Tibial artery (tissue), 4 donors: ENCODE measurements around the gene CEBPE.
A peak's percentile ranks its signal among the peaks of the same experiment; 100 is the strongest.

Experiments used
- DNase-seq, 2 donors: peaks; one replicate each; pipeline ENCODE4 v3.0.0-alpha.2; 2019
- H3K27ac ChIP-seq, 2 donors: fragments of 200-600 bp; sonication (generic) in 1 of 2; 1 replicate in 1 of 2; 2 replicates in 1 of 2; pipeline ENCODE4 v1.5.1; 2018 to 2019; ENCODE audit warnings: mild to moderate bottlenecking in 1 of 2
- H3K27me3 ChIP-seq, 2 donors: fragments of 200-600 bp; sonication (generic) in 1 of 2; one replicate each; pipeline versions ENCODE4 v1.5.1 to v1.6.0; 2016 to 2019
- H3K36me3 ChIP-seq, 3 donors: fragments of 200-600 bp; sonication (generic) in 2 of 3; one replicate each; pipeline ENCODE4 v1.5.1; 2016 to 2019; ENCODE audit warnings: mild to moderate bottlenecking in 2 of 3
- H3K4me1 ChIP-seq, 4 donors: fragments of 200-600 bp; sonication (generic) in 2 of 4; 1 replicate in 3 of 4; 2 replicates in 1 of 4; pipeline ENCODE4 v1.5.1; 2016 to 2019
- H3K4me3 ChIP-seq, 2 donors: fragments of 200-600 bp; sonication (generic) in 1 of 2; 1 replicate in 1 of 2; 2 replicates in 1 of 2; pipeline ENCODE4 v1.5.1; 2018 to 2019; ENCODE audit warnings: mild to moderate bottlenecking in 2 of 2
- H3K9me3 ChIP-seq, 3 donors: fragments of 200-600 bp; sonication (generic) in 1 of 3; one replicate each; pipeline ENCODE4 v1.5.1; 2016 to 2019
- CTCF ChIP-seq, 2 experiments: fragments of 200-600 bp in 1 of 2; fragments of 450-650 bp in 1 of 2; IDR thresholded peaks; one replicate each; pipeline ENCODE4 v1.5.1; 2017 to 2019; ENCODE audit warnings: antibody characterized with exemption in 2 of 2, mild to moderate bottlenecking in 1 of 2, moderate library complexity in 1 of 2
- intact Hi-C: fragments of 100-400 bp; cut with DNase I; formaldehyde crosslinking; loops from one replicate; pipeline ENCODE4 v1.15.0; 2023; ENCODE audit warnings: low total_unique reads

The CEBPE gene

GRCh38 chr14:23078692-23079116, 40.4 kb downstream of the CEBPE start:
- peak overlapping the region; percentile 65 to 69 for H3K27ac ChIP-seq
- intact Hi-C loops: no loop called here
- no peaks in the 10 kb centered on the region for H3K9me3 ChIP-seq
- peaks cover 89 to 96% (median 90%) of the 10 kb centered on the region in 3 donors for H3K36me3 ChIP-seq
- H3K4me3 ChIP-seq: no peak overlapping the region
- peaks cover 0 to 31% (median 12%) of the 10 kb centered on the region in 4 donors for H3K4me1 ChIP-seq
- no peaks in the 10 kb centered on the region for H3K27me3 ChIP-seq
- DNase-seq: peak; percentile 90 to 94
- TF ChIP-seq CTCF (IDR thresholded peaks at IDR 0.05): no peak

- Histone ChIP-seq H3K4me3 (no peak overlapping the region), H3K36me3 (peaks cover 88 to 96% (median 89%) of the 10 kb centered on the region in 3 donors), H3K4me1 (peaks cover 0 to 31% (median 12%) of the 10 kb centered on the region in 4 donors), H3K27ac (peak overlapping the region; percentile 65 to 69), H3K27me3 (no peaks in the 10 kb centered on the region), H3K9me3 (no peaks in the 10 kb centered on the region)
- no peak for TF ChIP-seq CTCF (IDR thresholded peaks at IDR 0.05)
- intact Hi-C loops: no loop called here
- no peak for DNase-seq
These were observed 41.1 kb downstream of the CEBPE start for GRCh38 chr14:23077962-23078361.

- H3K27ac ChIP-seq: peak overlapping the region; percentile 65 to 69
- no peak for DNase-seq
These were observed 42.2 kb downstream of the CEBPE start for GRCh38 chr14:23076785-23077408.

GRCh38 chr14:23074906-23075305, 44.1 kb downstream of the CEBPE start:
- DNase-seq: no peak
- no peak overlapping the region for H3K27ac ChIP-seq
- intact Hi-C loops: no loop called here
- no peak overlapping the region for H3K4me3 ChIP-seq
- no peak for TF ChIP-seq CTCF (IDR thresholded peaks at IDR 0.05)
- no peaks in the 10 kb centered on the region for H3K27me3 ChIP-seq
- peaks cover 0 to 53% (median 30%) of the 10 kb centered on the region in 4 donors for H3K4me1 ChIP-seq
- no peaks in the 10 kb centered on the region for H3K9me3 ChIP-seq
- peaks cover 65 to 72% (median 66%) of the 10 kb centered on the region in 3 donors for H3K36me3 ChIP-seq

More at GRCh38 chr14:23076785-23077408, 42.2 kb downstream of the CEBPE start:
- peaks cover 0 to 37% (median 17%) of the 10 kb centered on the region in 4 donors for H3K4me1 ChIP-seq
- no peak overlapping the region for H3K4me3 ChIP-seq
- H3K27me3 ChIP-seq: no peaks in the 10 kb centered on the region
- no peaks in the 10 kb centered on the region for H3K9me3 ChIP-seq
- peak; percentile 52 for TF ChIP-seq CTCF (IDR thresholded peaks at IDR 0.05)
- peaks cover 85 to 91% (median 86%) of the 10 kb centered on the region in 3 donors for H3K36me3 ChIP-seq
- intact Hi-C loops: no loop called here

GRCh38 chr14:23071921-23072539, 47.0 kb downstream of the CEBPE start:
- no peaks in the 10 kb centered on the region for H3K27me3 ChIP-seq
- TF ChIP-seq CTCF (IDR thresholded peaks at IDR 0.05): no peak
- H3K9me3 ChIP-seq: no peaks in the 10 kb centered on the region
- no peak for DNase-seq
- peak overlapping the region; percentile 74 to 83 for H3K27ac ChIP-seq
- H3K4me3 ChIP-seq: peak overlapping the region; percentile 56 to 60
- peaks cover 0 to 44% (median 30%) of the 10 kb centered on the region in 4 donors for H3K4me1 ChIP-seq
- intact Hi-C loops: no loop called here
- H3K36me3 ChIP-seq: peaks cover 52 to 61% (median 53%) of the 10 kb centered on the region in 3 donors
